ENCODE measurements around the gene MRPS23. TPM values are rescaled to one million over a fixed set of nuclear protein-coding genes. Genes with fewer than 3 reads are reported as not detected.

MRPS23 gene
- total RNA-seq, 4 donors from 2014 or later = 5.9 to 35.2 (median 16.8) TPM

GRCh38 chr17:57868007-57868909 is 18.4 kb upstream of the MRPS23 start:
- H3K4me1 ChIP-seq = peaks cover 8 to 13% of the 10 kb centered on the region in 2 donors
- peak; percentile 92 to 93 for DNase-seq
- peak overlapping the region; percentile 77 to 93 for H3K27ac ChIP-seq
- H3K9me3 ChIP-seq = no peaks in the 10 kb centered on the region
- no peaks in the 10 kb centered on the region for H3K27me3 ChIP-seq
- no peaks in the 10 kb centered on the region for H3K36me3 ChIP-seq
- peak; percentile 32 to 68 (median 49) for TF ChIP-seq CTCF (IDR thresholded peaks at IDR 0.05)
- TF ChIP-seq POLR2A (IDR thresholded peaks at IDR 0.05) = no peak
- intact Hi-C loops (cut with DNase I; ENCODE audit: low total_unique reads) = loop anchor here (10.0 kb wide), 1 partner anchor 217 kb away; the partner anchor contains the start of gene DYNLL2
- H3K4me3 ChIP-seq = no peak overlapping the region

GRCh38 chr17:57867126-57867525 is 17.3 kb upstream of the MRPS23 start:
- peak overlapping the region; percentile 77 to 93 for H3K27ac ChIP-seq
- H3K4me3 ChIP-seq = no peak overlapping the region
- H3K27me3 ChIP-seq = no peaks in the 10 kb centered on the region
- H3K36me3 ChIP-seq = no peaks in the 10 kb centered on the region
- no peak for DNase-seq
- TF ChIP-seq CTCF (IDR thresholded peaks at IDR 0.05) = no peak
- no peak for TF ChIP-seq POLR2A (IDR thresholded peaks at IDR 0.05)
- H3K9me3 ChIP-seq = no peaks in the 10 kb centered on the region
- peaks cover 8 to 15% of the 10 kb centered on the region in 2 donors for H3K4me1 ChIP-seq
- intact Hi-C loops (cut with DNase I; ENCODE audit: low total_unique reads) = loop anchor here (10.0 kb wide), 1 partner anchor 218 kb away; the partner anchor contains the start of gene DYNLL2

- H3K36me3 ChIP-seq = no peaks in the 10 kb centered on the region
- H3K27me3 ChIP-seq = no peaks in the 10 kb centered on the region
- no peaks in the 10 kb centered on the region for H3K9me3 ChIP-seq
- H3K27ac ChIP-seq = peak overlapping the region in 1 of 2 donors; percentile 93
- peak in 1 of 2 donors; percentile 12 for DNase-seq
- TF ChIP-seq POLR2A (IDR thresholded peaks at IDR 0.05) = no peak
- intact Hi-C loops (cut with DNase I; ENCODE audit: low total_unique reads) = loop anchor here (10.0 kb wide), 1 partner anchor 218 kb away; the partner anchor contains the start of gene DYNLL2
- no peak overlapping the region for H3K4me3 ChIP-seq
- H3K4me1 ChIP-seq = peaks cover 8 to 15% of the 10 kb centered on the region in 2 donors
These were observed 16.9 kb upstream of the MRPS23 start for GRCh38 chr17:57866723-57867122.

- Histone ChIP-seq H3K27ac (peak overlapping the region in 1 of 2 donors; percentile 93), H3K9me3 (no peaks in the 10 kb centered on the region), H3K4me3 (no peak overlapping the region), H3K4me1 (peaks cover 8 to 15% of the 10 kb centered on the region in 2 donors), H3K27me3 (no peaks in the 10 kb centered on the region), H3K36me3 (no peaks in the 10 kb centered on the region)
- DNase-seq = peak in 1 of 2 donors; percentile 15
- no peak for TF ChIP-seq CTCF (IDR thresholded peaks at IDR 0.05)
- TF ChIP-seq POLR2A (IDR thresholded peaks at IDR 0.05) = no peak
- intact Hi-C loops (cut with DNase I; ENCODE audit: low total_unique reads) = loop anchor here (10.0 kb wide), 1 partner anchor 218 kb away; the partner anchor contains the start of gene DYNLL2
These were observed 16.5 kb upstream of the MRPS23 start for GRCh38 chr17:57866319-57866718.

- peaks cover 8 to 20% of the 10 kb centered on the region in 2 donors for H3K4me1 ChIP-seq
- no peaks in the 10 kb centered on the region for H3K36me3 ChIP-seq
- no peaks in the 10 kb centered on the region for H3K27me3 ChIP-seq
- intact Hi-C loops (cut with DNase I; ENCODE audit: low total_unique reads) = loop anchor here (10.0 kb wide), 1 partner anchor 221 kb away; the partner anchor contains the start of gene DYNLL2
- H3K4me3 ChIP-seq = no peak overlapping the region
- no peak overlapping the region for H3K27ac ChIP-seq
- no peak for TF ChIP-seq CTCF (IDR thresholded peaks at IDR 0.05)
- no peak for TF ChIP-seq POLR2A (IDR thresholded peaks at IDR 0.05)
- H3K9me3 ChIP-seq = no peaks in the 10 kb centered on the region
- DNase-seq = peak in 1 of 2 donors; percentile 10
These were observed 14.4 kb upstream of the MRPS23 start for GRCh38 chr17:57864273-57864672.
